SK-N-SH treated with all-trans-retinoic acid at 6 μM for 48 hours (cell line): ENCODE data around the gene IFIT2.

Experiments used
- ARNTL ChIP-seq: fragments of 450-650 bp; formaldehyde crosslinking; IDR thresholded peaks from 2 replicates; pipeline ENCODE4 v1.5.0; 2020; ENCODE audit warnings: low read depth, mild to moderate bottlenecking, moderate library complexity, borderline replicate concordance
- GLIS3 ChIP-seq: fragments of 250-450 bp; sonication (Bioruptor Pico); IDR thresholded peaks from 2 replicates; pipeline ENCODE4 v1.5.0; 2020; ENCODE audit warnings: mild to moderate bottlenecking, moderate library complexity
- OSR1 ChIP-seq: fragments of 250-450 bp; sonication (Bioruptor Pico); IDR thresholded peaks from 2 replicates; pipeline ENCODE4 v1.8.0; 2022; ENCODE audit warnings: moderate library complexity, mild to moderate bottlenecking, inconsistent platforms
- PPARA ChIP-seq: fragments of 250-450 bp; sonication (Bioruptor Pico); IDR thresholded peaks from 2 replicates; pipeline ENCODE4 v1.5.0; 2020; ENCODE audit warnings: mild to moderate bottlenecking, borderline replicate concordance
- RARB ChIP-seq: fragments of 250-450 bp; sonication (Bioruptor Pico); IDR thresholded peaks from 2 replicates; pipeline ENCODE4 v1.8.0; 2021; ENCODE audit warnings: mild to moderate bottlenecking, moderate library complexity
- ZC3H10 ChIP-seq: fragments of 250-450 bp; sonication (Bioruptor Pico); IDR thresholded peaks from 2 replicates; pipeline ENCODE4 v1.5.1; 2021; ENCODE audit warnings: mild to moderate bottlenecking, moderate library complexity
- ZFP3 ChIP-seq: fragments of 250-450 bp; sonication (Bioruptor Pico); IDR thresholded peaks from 2 replicates; pipeline ENCODE4 v1.5.0; 2020; ENCODE audit warnings: mild to moderate bottlenecking, moderate library complexity
- ZNF70 ChIP-seq: fragments of 450-650 bp; formaldehyde crosslinking; IDR thresholded peaks from 2 replicates; pipeline ENCODE4 v1.5.0; 2020; ENCODE audit warnings: mild to moderate bottlenecking, moderate library complexity
- ZNF8 ChIP-seq: fragments of 450-650 bp; formaldehyde crosslinking; IDR thresholded peaks from 2 replicates; pipeline ENCODE4 v1.5.0; 2020; ENCODE audit warnings: mild to moderate bottlenecking, moderate library complexity
- TF ChIP-seq, protein P1 (sequence below): fragments of 250-450 bp; sonication (Bioruptor Pico); IDR thresholded peaks from 2 replicates; pipeline ENCODE4 v1.5.0; 2020; ENCODE audit warnings: mild to moderate bottlenecking, moderate library complexity
- TF ChIP-seq, protein P2 (sequence below): fragments of 250-450 bp; sonication (Bioruptor Pico); IDR thresholded peaks from 2 replicates; pipeline ENCODE4 v1.8.0; 2021; ENCODE audit warnings: low read depth, mild to moderate bottlenecking, moderate library complexity, borderline replicate concordance
- TF ChIP-seq, protein P3 (sequence below): fragments of 250-450 bp; sonication (Bioruptor Pico); IDR thresholded peaks from 2 replicates; pipeline ENCODE4 v1.8.0; 2020; ENCODE audit warnings: mild to moderate bottlenecking, moderate library complexity, borderline replicate concordance

DNA sequence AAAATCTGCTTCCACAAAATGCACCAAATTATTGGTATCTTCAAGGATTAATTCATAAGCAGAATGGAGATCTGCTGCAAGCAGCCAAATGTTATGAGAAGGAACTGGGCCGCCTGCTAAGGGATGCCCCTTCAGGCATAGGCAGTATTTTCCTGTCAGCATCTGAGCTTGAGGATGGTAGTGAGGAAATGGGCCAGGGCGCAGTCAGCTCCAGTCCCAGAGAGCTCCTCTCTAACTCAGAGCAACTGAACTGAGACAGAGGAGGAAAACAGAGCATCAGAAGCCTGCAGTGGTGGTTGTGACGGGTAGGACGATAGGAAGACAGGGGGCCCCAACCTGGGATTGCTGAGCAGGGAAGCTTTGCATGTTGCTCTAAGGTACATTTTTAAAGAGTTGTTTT, 38.0 kb downstream of the IFIT2 start:
- TF ChIP-seq, protein P1, sequence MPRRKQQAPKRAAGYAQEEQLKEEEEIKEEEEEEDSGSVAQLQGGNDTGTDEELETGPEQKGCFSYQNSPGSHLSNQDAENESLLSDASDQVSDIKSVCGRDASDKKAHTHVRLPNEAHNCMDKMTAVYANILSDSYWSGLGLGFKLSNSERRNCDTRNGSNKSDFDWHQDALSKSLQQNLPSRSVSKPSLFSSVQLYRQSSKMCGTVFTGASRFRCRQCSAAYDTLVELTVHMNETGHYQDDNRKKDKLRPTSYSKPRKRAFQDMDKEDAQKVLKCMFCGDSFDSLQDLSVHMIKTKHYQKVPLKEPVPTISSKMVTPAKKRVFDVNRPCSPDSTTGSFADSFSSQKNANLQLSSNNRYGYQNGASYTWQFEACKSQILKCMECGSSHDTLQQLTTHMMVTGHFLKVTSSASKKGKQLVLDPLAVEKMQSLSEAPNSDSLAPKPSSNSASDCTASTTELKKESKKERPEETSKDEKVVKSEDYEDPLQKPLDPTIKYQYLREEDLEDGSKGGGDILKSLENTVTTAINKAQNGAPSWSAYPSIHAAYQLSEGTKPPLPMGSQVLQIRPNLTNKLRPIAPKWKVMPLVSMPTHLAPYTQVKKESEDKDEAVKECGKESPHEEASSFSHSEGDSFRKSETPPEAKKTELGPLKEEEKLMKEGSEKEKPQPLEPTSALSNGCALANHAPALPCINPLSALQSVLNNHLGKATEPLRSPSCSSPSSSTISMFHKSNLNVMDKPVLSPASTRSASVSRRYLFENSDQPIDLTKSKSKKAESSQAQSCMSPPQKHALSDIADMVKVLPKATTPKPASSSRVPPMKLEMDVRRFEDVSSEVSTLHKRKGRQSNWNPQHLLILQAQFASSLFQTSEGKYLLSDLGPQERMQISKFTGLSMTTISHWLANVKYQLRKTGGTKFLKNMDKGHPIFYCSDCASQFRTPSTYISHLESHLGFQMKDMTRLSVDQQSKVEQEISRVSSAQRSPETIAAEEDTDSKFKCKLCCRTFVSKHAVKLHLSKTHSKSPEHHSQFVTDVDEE (CRISPR knock-in tag): no peak
- TF ChIP-seq ARNTL (CRISPR knock-in tag) (no peak), RARB (CRISPR knock-in tag) (no peak), ZNF8 (CRISPR knock-in tag) (no peak), ZFP3 (CRISPR knock-in tag) (no peak), GLIS3 (CRISPR knock-in tag) (no peak), OSR1 (CRISPR knock-in tag) (no peak), PPARA (CRISPR knock-in tag) (no peak), ZNF70 (no peak), ZC3H10 (CRISPR knock-in tag) (no peak)
- TF ChIP-seq, protein P2, sequence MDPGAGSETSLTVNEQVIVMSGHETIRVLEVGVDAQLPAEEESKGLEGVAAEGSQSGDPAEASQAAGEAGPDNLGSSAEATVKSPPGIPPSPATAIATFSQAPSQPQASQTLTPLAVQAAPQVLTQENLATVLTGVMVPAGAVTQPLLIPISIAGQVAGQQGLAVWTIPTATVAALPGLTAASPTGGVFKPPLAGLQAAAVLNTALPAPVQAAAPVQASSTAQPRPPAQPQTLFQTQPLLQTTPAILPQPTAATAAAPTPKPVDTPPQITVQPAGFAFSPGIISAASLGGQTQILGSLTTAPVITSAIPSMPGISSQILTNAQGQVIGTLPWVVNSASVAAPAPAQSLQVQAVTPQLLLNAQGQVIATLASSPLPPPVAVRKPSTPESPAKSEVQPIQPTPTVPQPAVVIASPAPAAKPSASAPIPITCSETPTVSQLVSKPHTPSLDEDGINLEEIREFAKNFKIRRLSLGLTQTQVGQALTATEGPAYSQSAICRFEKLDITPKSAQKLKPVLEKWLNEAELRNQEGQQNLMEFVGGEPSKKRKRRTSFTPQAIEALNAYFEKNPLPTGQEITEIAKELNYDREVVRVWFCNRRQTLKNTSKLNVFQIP (CRISPR knock-in tag): no peak
- TF ChIP-seq, protein P3, sequence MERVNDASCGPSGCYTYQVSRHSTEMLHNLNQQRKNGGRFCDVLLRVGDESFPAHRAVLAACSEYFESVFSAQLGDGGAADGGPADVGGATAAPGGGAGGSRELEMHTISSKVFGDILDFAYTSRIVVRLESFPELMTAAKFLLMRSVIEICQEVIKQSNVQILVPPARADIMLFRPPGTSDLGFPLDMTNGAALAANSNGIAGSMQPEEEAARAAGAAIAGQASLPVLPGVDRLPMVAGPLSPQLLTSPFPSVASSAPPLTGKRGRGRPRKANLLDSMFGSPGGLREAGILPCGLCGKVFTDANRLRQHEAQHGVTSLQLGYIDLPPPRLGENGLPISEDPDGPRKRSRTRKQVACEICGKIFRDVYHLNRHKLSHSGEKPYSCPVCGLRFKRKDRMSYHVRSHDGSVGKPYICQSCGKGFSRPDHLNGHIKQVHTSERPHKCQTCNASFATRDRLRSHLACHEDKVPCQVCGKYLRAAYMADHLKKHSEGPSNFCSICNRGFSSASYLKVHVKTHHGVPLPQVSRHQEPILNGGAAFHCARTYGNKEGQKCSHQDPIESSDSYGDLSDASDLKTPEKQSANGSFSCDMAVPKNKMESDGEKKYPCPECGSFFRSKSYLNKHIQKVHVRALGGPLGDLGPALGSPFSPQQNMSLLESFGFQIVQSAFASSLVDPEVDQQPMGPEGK (CRISPR knock-in tag): no peak
